Activated naive CD8-positive, alpha-beta T cell treated with anti-CD3 and anti-CD28 coated beads for 36 hours (primary cell): Measurements from ENCODE around the gene PAPPA2. TPM values are rescaled to one million over a fixed set of nuclear protein-coding genes. Genes with fewer than 3 reads are reported as not detected.

ENCODE experiments used
- DNase-seq: peaks from one replicate; pipeline ENCODE4 v3.0.0; 2021
- H3K27ac Mint-ChIP-seq: one replicate; pipeline ENCODE4 v1.8.0; 2022; ENCODE audit warnings: mild to moderate bottlenecking, moderate library complexity, mixed read lengths
- H3K27me3 Mint-ChIP-seq: one replicate; pipeline ENCODE4 v1.8.0; 2022; ENCODE audit warnings: mild to moderate bottlenecking, mixed read lengths
- H3K36me3 Mint-ChIP-seq: one replicate; pipeline ENCODE4 v1.8.0; 2021; ENCODE audit warnings: mild to moderate bottlenecking, mixed read lengths
- H3K4me1 Mint-ChIP-seq: one replicate; pipeline ENCODE4 v1.8.0; 2021; ENCODE audit warnings: mixed read lengths
- H3K4me3 Mint-ChIP-seq: one replicate; pipeline ENCODE4 v1.8.0; 2022; ENCODE audit warnings: mild to moderate bottlenecking, moderate library complexity, mixed read lengths
- H3K9me3 Mint-ChIP-seq: one replicate; pipeline ENCODE4 v1.8.0; 2022; ENCODE audit warnings: mixed read lengths
- total RNA-seq, 2 experiments: library from RNA; stranded (reverse); gene quantifications; one replicate each; pipeline ENCODE4 v1.2.3, GENCODE V29; 2021

The PAPPA2 gene
- total RNA-seq, 2 experiments from 2014 or later, result 0.12 to 0.52 TPM

DNA sequence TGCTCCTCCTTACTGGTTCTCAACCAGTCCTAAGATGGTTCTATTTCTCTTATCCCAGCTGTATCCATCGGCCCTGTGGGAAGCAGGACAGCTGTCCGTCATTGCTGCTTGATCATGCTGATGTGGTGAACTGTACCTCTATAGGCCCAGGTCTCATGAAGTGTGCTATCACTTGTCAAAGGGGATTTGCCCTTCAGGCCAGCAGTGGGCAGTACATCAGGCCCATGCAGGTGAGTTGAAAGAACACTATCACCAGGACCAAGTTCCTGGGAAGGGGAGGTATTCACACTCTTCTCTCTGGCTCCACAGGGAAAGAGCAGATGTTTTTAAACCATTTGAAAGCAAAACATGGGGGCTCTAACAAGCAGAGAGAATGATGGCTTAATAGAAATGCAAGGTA, 302.6 kb downstream of the PAPPA2 start:
- no peak for DNase-seq
- no peaks in the 10 kb centered on the region for H3K36me3 Mint-ChIP-seq
- no peak overlapping the region for H3K27ac Mint-ChIP-seq
- H3K4me1 Mint-ChIP-seq, result no peaks in the 10 kb centered on the region
- H3K4me3 Mint-ChIP-seq, result no peak overlapping the region
- peaks cover 2% of the 10 kb centered on the region for H3K9me3 Mint-ChIP-seq
- peaks cover 5% of the 10 kb centered on the region for H3K27me3 Mint-ChIP-seq

DNA sequence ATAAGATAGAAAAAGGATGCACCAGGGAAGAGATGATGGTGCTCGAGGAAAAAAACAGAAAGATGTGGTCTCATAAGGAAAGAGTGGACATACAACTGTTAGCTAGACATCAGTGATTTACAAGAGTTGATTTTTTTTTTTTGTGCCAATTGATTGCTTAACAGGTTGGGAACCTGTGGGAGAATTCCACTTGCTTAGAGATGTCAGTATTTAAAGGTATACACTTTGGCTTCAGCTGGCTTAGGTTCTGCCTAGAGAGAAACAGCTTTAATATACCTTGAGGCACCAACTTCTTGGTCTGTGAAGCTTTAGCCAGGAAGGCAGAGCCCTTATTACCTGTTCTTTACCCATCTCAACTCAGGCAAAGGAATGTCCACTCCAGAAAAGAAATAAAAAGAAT, 303.8 kb downstream of the PAPPA2 start:
- Mint-ChIP-seq H3K27me3 (peaks cover 5% of the 10 kb centered on the region), H3K36me3 (no peaks in the 10 kb centered on the region), H3K4me1 (no peaks in the 10 kb centered on the region), H3K4me3 (no peak overlapping the region), H3K9me3 (peaks cover 1% of the 10 kb centered on the region), H3K27ac (no peak overlapping the region)
- no peak for DNase-seq

DNA sequence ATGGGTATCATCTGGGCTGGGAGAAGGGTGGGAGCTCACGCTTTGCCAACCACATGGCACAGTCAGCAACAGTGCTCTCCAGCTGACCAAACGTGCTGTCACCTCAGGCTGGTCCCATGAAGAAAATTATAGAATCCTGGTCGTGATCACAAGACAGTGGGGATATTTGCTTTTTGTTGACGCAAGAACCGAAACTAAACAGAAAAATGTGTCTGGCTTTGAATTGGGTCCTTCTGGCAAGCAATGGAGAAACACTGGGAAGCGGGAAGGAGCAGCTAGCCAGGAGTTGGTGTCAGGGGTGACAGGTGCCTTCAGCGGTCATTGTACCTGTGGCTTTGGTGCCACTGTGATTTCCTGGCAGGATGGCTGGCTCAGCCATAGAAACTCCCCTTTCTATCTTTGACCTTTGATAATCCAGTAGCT, 304.8 kb downstream of the PAPPA2 start:
- H3K36me3 Mint-ChIP-seq, result no peaks in the 10 kb centered on the region
- DNase-seq, result no peak
- H3K9me3 Mint-ChIP-seq, result peaks cover 1% of the 10 kb centered on the region
- H3K4me3 Mint-ChIP-seq, result no peak overlapping the region
- H3K4me1 Mint-ChIP-seq, result no peaks in the 10 kb centered on the region
- H3K27ac Mint-ChIP-seq, result no peak overlapping the region
- peaks cover 5% of the 10 kb centered on the region for H3K27me3 Mint-ChIP-seq

DNA sequence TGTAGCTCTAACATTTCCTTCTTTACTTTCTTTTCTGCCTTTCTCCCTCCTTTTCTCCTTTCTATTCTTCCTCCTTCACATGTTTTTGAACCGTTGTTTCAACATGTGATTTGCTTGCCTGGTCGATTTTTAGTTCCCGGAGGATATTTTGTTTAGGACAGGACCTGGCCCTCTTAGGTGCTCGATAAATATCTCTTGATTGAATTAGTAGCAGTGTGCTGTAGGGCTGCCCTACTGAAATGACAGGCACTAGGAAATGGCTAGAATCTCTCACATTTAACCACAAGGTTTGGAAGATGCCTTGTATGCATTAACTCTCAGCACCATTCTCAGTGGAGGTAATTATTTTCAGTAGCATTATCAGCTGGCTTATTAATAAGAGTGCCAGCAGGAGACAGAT, 305.6 kb downstream of the PAPPA2 start:
- Mint-ChIP-seq H3K9me3 (peaks cover 1% of the 10 kb centered on the region), H3K27me3 (peaks cover 5% of the 10 kb centered on the region), H3K36me3 (no peaks in the 10 kb centered on the region), H3K4me1 (no peaks in the 10 kb centered on the region), H3K27ac (no peak overlapping the region), H3K4me3 (no peak overlapping the region)
- no peak for DNase-seq

DNA sequence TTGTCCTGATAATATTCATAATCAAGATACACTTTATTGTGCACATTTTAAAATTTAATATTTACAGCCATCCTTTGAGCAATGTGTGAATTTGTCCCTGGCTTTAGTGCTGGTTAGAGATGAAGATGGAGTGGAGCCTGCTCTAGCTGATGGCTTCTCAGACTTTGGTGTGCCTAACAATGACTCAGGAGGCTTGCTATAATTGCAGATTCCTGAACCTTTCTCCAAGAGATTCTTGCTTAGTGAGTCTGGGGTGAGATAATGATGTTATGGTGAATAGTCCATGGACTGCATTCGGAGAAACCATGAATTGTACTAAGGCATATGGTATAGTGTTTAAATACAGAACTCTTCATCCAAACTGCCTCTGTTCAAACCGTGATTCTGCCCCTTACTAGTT, 307.1 kb downstream of the PAPPA2 start:
- Mint-ChIP-seq H3K4me1 (no peaks in the 10 kb centered on the region), H3K9me3 (peaks cover 5% of the 10 kb centered on the region), H3K27me3 (peaks cover 5% of the 10 kb centered on the region), H3K4me3 (no peak overlapping the region), H3K36me3 (no peaks in the 10 kb centered on the region), H3K27ac (no peak overlapping the region)
- DNase-seq, result no peak

DNA sequence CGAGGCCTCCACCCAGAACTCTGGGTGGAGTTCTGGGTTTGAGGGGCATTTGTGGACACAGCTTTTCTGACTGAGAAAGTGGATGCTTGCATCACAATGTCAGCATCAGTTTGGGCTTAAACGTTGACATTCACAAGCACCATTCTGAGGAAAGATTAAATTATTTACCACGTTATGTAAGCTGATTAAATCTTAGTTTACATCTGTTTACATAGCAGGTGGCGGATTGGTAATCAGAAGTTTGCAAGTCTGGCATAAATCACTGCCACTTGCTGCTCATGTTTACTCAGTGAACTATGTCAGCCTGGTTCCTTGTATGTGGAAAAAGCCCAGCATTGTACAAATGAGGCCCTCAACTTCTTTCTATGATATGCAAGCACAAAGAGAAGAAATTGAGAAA, 310.1 kb downstream of the PAPPA2 start:
- H3K27me3 Mint-ChIP-seq, result peaks cover 5% of the 10 kb centered on the region
- no peaks in the 10 kb centered on the region for H3K4me1 Mint-ChIP-seq
- no peak for DNase-seq
- H3K36me3 Mint-ChIP-seq, result no peaks in the 10 kb centered on the region
- H3K9me3 Mint-ChIP-seq, result peaks cover 5% of the 10 kb centered on the region
- H3K4me3 Mint-ChIP-seq, result no peak overlapping the region
- H3K27ac Mint-ChIP-seq, result no peak overlapping the region

GRCh38 chr1:176774224-176774623, 311.2 kb downstream of the PAPPA2 start:
- peaks cover 5% of the 10 kb centered on the region for H3K27me3 Mint-ChIP-seq
- H3K4me3 Mint-ChIP-seq, result no peak overlapping the region
- no peak for DNase-seq
- no peaks in the 10 kb centered on the region for H3K4me1 Mint-ChIP-seq
- H3K36me3 Mint-ChIP-seq, result no peaks in the 10 kb centered on the region
- H3K27ac Mint-ChIP-seq, result no peak overlapping the region
- H3K9me3 Mint-ChIP-seq, result peaks cover 5% of the 10 kb centered on the region

GRCh38 chr1:176775378-176775777, 312.4 kb downstream of the PAPPA2 start:
- H3K4me3 Mint-ChIP-seq, result no peak overlapping the region
- no peak overlapping the region for H3K27ac Mint-ChIP-seq
- no peaks in the 10 kb centered on the region for H3K36me3 Mint-ChIP-seq
- peaks cover 5% of the 10 kb centered on the region for H3K9me3 Mint-ChIP-seq
- no peaks in the 10 kb centered on the region for H3K27me3 Mint-ChIP-seq
- DNase-seq, result no peak
- no peaks in the 10 kb centered on the region for H3K4me1 Mint-ChIP-seq

DNA sequence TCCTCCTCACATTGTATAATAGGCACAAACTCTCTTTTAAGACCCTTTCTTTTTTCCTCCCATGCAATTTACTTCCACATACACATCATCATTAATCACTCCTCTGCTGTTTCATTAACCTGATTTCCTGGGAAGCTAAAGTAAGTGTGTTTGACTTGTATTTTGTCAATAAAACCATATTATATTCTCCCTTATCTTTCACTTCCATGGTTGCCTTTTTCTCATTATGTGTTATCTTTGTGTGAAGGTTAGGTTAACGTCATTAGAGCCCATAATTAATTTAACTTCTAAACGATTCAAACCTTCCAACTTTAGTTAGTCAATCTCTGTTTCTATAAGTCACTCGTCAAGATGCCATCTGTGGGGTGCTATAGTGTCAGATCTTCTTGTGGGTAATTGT, 313.0 kb downstream of the PAPPA2 start:
- no peaks in the 10 kb centered on the region for H3K36me3 Mint-ChIP-seq
- no peaks in the 10 kb centered on the region for H3K27me3 Mint-ChIP-seq
- H3K9me3 Mint-ChIP-seq, result peaks cover 4% of the 10 kb centered on the region
- DNase-seq, result no peak
- H3K4me3 Mint-ChIP-seq, result no peak overlapping the region
- no peaks in the 10 kb centered on the region for H3K4me1 Mint-ChIP-seq
- no peak overlapping the region for H3K27ac Mint-ChIP-seq

DNA sequence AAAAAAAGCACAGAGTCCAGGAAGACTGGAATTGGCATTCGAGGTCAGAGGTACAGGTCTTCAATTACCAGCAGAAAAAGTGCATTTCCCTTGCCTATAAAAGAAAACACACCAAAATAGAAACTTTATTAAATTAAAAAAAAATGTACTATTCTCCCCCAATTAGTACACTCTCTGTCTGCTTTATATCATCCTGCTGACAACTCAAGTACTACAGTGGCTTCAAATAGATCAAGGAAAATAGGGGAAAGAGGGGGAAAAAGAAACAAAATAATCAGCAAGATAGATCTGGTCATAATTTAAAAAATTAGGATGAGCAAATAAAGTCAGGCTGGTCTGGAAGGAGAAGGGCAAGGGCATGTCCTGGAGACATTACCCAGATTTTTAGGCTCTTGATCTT, 315.1 kb downstream of the PAPPA2 start:
- no peaks in the 10 kb centered on the region for H3K36me3 Mint-ChIP-seq
- H3K9me3 Mint-ChIP-seq, result peaks cover 4% of the 10 kb centered on the region
- no peak overlapping the region for H3K4me3 Mint-ChIP-seq
- no peaks in the 10 kb centered on the region for H3K4me1 Mint-ChIP-seq
- H3K27ac Mint-ChIP-seq, result no peak overlapping the region
- DNase-seq, result no peak
- peaks cover 6% of the 10 kb centered on the region for H3K27me3 Mint-ChIP-seq

GRCh38 chr1:176779992-176780328, 317.0 kb downstream of the PAPPA2 start:
- no peaks in the 10 kb centered on the region for H3K36me3 Mint-ChIP-seq
- H3K27me3 Mint-ChIP-seq, result peaks cover 6% of the 10 kb centered on the region
- H3K4me3 Mint-ChIP-seq, result no peak overlapping the region
- peaks cover 2% of the 10 kb centered on the region for H3K9me3 Mint-ChIP-seq
- H3K4me1 Mint-ChIP-seq, result no peaks in the 10 kb centered on the region
- no peak overlapping the region for H3K27ac Mint-ChIP-seq
- DNase-seq, result no peak

DNA sequence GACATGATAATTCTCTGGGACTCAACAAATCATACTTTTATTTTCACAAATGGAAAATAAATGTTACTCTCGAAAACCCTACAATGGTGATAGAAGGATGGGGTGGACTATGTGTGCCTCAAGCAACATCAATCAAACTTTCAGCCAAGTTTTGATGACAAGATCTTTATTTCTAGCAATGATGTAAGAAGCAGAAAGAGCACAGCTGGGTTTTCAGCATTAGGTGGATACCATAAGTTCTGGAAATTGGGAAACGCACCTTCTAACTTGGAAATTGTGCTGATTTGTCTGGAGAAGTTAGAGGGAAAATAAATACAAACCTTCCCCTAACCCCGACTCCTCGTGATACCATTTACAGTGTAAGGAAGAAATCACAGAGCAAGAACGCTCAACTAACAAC, 320.3 kb downstream of the PAPPA2 start:
- H3K27me3 Mint-ChIP-seq, result peaks cover 10% of the 10 kb centered on the region
- H3K9me3 Mint-ChIP-seq, result no peaks in the 10 kb centered on the region
- no peak overlapping the region for H3K27ac Mint-ChIP-seq
- DNase-seq, result no peak
- no peak overlapping the region for H3K4me3 Mint-ChIP-seq
- H3K36me3 Mint-ChIP-seq, result no peaks in the 10 kb centered on the region
- no peaks in the 10 kb centered on the region for H3K4me1 Mint-ChIP-seq

- Mint-ChIP-seq H3K27ac (no peak overlapping the region), H3K27me3 (peaks cover 10% of the 10 kb centered on the region), H3K36me3 (no peaks in the 10 kb centered on the region), H3K4me3 (no peak overlapping the region), H3K4me1 (no peaks in the 10 kb centered on the region), H3K9me3 (peaks cover 3% of the 10 kb centered on the region)
- DNase-seq, result no peak
These were observed 322.1 kb downstream of the PAPPA2 start for GRCh38 chr1:176785056-176785455.

DNA sequence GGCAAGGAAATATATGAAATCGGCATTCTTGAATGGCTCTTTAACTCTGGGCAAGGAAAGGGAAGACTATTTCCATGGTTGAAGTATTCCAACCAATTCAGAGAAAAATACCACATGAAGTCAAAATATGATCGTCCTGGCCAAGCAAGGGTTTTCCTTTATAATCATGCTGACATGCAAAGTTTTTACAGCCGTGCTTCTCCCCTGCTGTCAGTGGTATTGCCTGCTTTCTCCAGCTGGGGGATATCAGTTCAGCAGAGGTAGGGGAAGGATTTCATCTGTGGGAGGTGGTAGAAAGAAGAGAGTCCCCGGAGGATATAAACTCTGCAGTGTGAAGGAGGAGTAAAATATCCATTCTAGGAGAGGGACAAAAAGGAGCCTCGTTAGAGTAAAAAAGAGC, 322.8 kb downstream of the PAPPA2 start:
- no peak for DNase-seq
- H3K27me3 Mint-ChIP-seq, result peaks cover 10% of the 10 kb centered on the region
- no peak overlapping the region for H3K27ac Mint-ChIP-seq
- H3K36me3 Mint-ChIP-seq, result no peaks in the 10 kb centered on the region
- H3K4me1 Mint-ChIP-seq, result no peaks in the 10 kb centered on the region
- H3K9me3 Mint-ChIP-seq, result peaks cover 3% of the 10 kb centered on the region
- H3K4me3 Mint-ChIP-seq, result no peak overlapping the region

- Mint-ChIP-seq H3K4me1 (no peaks in the 10 kb centered on the region), H3K27ac (no peak overlapping the region), H3K36me3 (no peaks in the 10 kb centered on the region), H3K27me3 (peaks cover 9% of the 10 kb centered on the region), H3K4me3 (no peak overlapping the region), H3K9me3 (peaks cover 3% of the 10 kb centered on the region)
- DNase-seq, result no peak
These were observed 323.3 kb downstream of the PAPPA2 start for GRCh38 chr1:176786274-176786673.

- no peaks in the 10 kb centered on the region for H3K36me3 Mint-ChIP-seq
- no peak overlapping the region for H3K27ac Mint-ChIP-seq
These were observed 326.7 kb downstream of the PAPPA2 start for GRCh38 chr1:176789571-176790090.

GRCh38 chr1:176790786-176791185, 327.8 kb downstream of the PAPPA2 start:
- no peak for DNase-seq
- Mint-ChIP-seq H3K4me1 (no peaks in the 10 kb centered on the region), H3K4me3 (no peak overlapping the region), H3K27ac (no peak overlapping the region), H3K9me3 (peaks cover 3% of the 10 kb centered on the region), H3K36me3 (no peaks in the 10 kb centered on the region), H3K27me3 (peaks cover 4% of the 10 kb centered on the region)

More at GRCh38 chr1:176789571-176790090, 326.7 kb downstream of the PAPPA2 start:
- H3K4me1 Mint-ChIP-seq, result no peaks in the 10 kb centered on the region
- peaks cover 4% of the 10 kb centered on the region for H3K27me3 Mint-ChIP-seq
- DNase-seq, result no peak
- H3K9me3 Mint-ChIP-seq, result peaks cover 3% of the 10 kb centered on the region
- H3K4me3 Mint-ChIP-seq, result no peak overlapping the region
